H1 (cell line): Measurements from ENCODE around the gene MARK3. TPM values are rescaled to one million over a fixed set of nuclear protein-coding genes. Genes with fewer than 3 reads are reported as not detected.

Experiments used
- CTCF ChIA-PET: fragments of 300-600 bp; sonication (Branson Sonifier 250); formaldehyde crosslinking; loops from one replicate; lab custom pipeline; 2021; ENCODE audit not compliant: partially characterized antibody; lab: Charles Lee
- POLR2A ChIA-PET: fragments of 300-600 bp; sonication (Branson Sonifier 250); formaldehyde crosslinking; loops from one replicate; lab custom pipeline; 2021; ENCODE audit warnings: inconsistent platforms; ENCODE audit not compliant: partially characterized antibody; lab: Charles Lee
- DNase-seq, 2 experiments: peaks; one replicate each; pipeline versions ENCODE4 v3.0.0 to v3.0.0-alpha.2; 2010 to 2022; ENCODE audit warnings: low spot score in 2 of 2, low read depth in 1 of 2, mixed read lengths in 1 of 2
- FAIRE-seq: peaks from 2 replicates; lab custom pipeline; 2011; peaks lifted over from hg19 to GRCh38; lab: Jason Lieb, UNC
- H2AFZ ChIP-seq: 2 replicates; pipeline ENCODE4 v1.8.1; 2012; ENCODE audit warnings: low read length, inconsistent platforms
- H2AK5ac ChIP-seq: 2 replicates; pipeline ENCODE4 v1.6.1; 2013; ENCODE audit warnings: low read depth, low read length
- H2BK120ac ChIP-seq: replicated peaks from 2 replicates; pipeline ENCODE3; 2013; ENCODE audit warnings: low read depth, low read length, inconsistent platforms
- H2BK12ac ChIP-seq: 2 replicates; pipeline ENCODE4 v1.6.1; 2013; ENCODE audit warnings: low read depth, low read length
- H2BK15ac ChIP-seq: 2 replicates; pipeline ENCODE4 v1.6.1; 2013; ENCODE audit warnings: low read length
- H2BK20ac ChIP-seq: 2 replicates; pipeline ENCODE4 v1.6.1; 2013; ENCODE audit warnings: low read length
- H2BK5ac ChIP-seq: 2 replicates; pipeline ENCODE4 v1.6.1; 2013; ENCODE audit warnings: low read depth, low read length
- H3K14ac ChIP-seq: 2 replicates; pipeline ENCODE4 v1.6.1; 2013; ENCODE audit warnings: inconsistent platforms; ENCODE audit not compliant: insufficient read length
- H3K18ac ChIP-seq: 2 replicates; pipeline ENCODE4 v1.6.1; 2013; ENCODE audit warnings: low read length; ENCODE audit errors: extremely low read depth
- H3K23ac ChIP-seq: 2 replicates; pipeline ENCODE4 v1.6.1; 2013; ENCODE audit warnings: inconsistent platforms; ENCODE audit not compliant: insufficient read length
- H3K23me2 ChIP-seq: 2 replicates; pipeline ENCODE4 v1.6.1; 2013; ENCODE audit warnings: low read depth, low read length
- H3K27ac ChIP-seq: 2 replicates; pipeline ENCODE4 v1.6.1; 2011; ENCODE audit warnings: low read depth, low read length, inconsistent platforms
- H3K27me3 ChIP-seq, 4 experiments: replicated peaks in 1 of 4; 1 replicate in 1 of 4; 2 replicates in 3 of 4; pipeline versions ENCODE4 v1.6.1 to v1.8.1; 2011 to 2013; ENCODE audit warnings: low read length in 3 of 4, mild to moderate bottlenecking in 3 of 4, inconsistent platforms in 2 of 4, mixed read lengths in 2 of 4, moderate library complexity in 1 of 4; ENCODE audit not compliant: control insufficient read depth in 3 of 4, insufficient read depth in 3 of 4; ENCODE audit errors: extremely low read depth in 1 of 4
- H3K36me3 ChIP-seq, 4 experiments: 2 replicates each; pipeline versions ENCODE4 v1.6.1 to v1.8.1; 2011 to 2013; ENCODE audit warnings: mild to moderate bottlenecking in 4 of 4, low read length in 3 of 4, moderate library complexity in 2 of 4, control low read depth in 1 of 4, inconsistent platforms in 1 of 4; ENCODE audit not compliant: insufficient read depth in 4 of 4, control insufficient read depth in 2 of 4
- H3K4ac ChIP-seq: replicated peaks from 2 replicates; pipeline ENCODE3; 2013; ENCODE audit warnings: low read length, low read depth, mixed read lengths, inconsistent platforms; ENCODE audit not compliant: insufficient read length
- H3K4me1 ChIP-seq, 4 experiments: replicated peaks in 1 of 4; 1 replicate in 1 of 4; 2 replicates in 3 of 4; pipeline versions ENCODE4 v1.6.1 to v1.8.1; 2011 to 2013; ENCODE audit warnings: low read length in 3 of 4, inconsistent platforms in 2 of 4, mixed read lengths in 1 of 4; ENCODE audit not compliant: insufficient read depth in 4 of 4, control insufficient read depth in 3 of 4
- H3K4me2 ChIP-seq, 2 experiments: 2 replicates each; pipeline versions ENCODE4 v1.6.1 to v1.8.1; 2011 to 2013; ENCODE audit warnings: low read depth in 2 of 2, low read length in 2 of 2, control low read depth in 1 of 2, inconsistent platforms in 1 of 2, mild to moderate bottlenecking in 1 of 2; ENCODE audit not compliant: insufficient read depth in 1 of 2
- H3K4me3 ChIP-seq, 4 experiments: fragments of 200-600, 300-600 bp in 1 of 4; sonication (generic), shearing (Covaris generic), sonication (Bioruptor Twin) in 1 of 4; 2 replicates each; pipeline versions ENCODE4 v1.5.1 to v1.8.1; 2011 to 2016; ENCODE audit warnings: low read length in 4 of 4, low read depth in 3 of 4, control low read depth in 2 of 4, inconsistent platforms in 2 of 4, mild to moderate bottlenecking in 2 of 4, mixed read lengths in 1 of 4, moderate library complexity in 1 of 4; ENCODE audit not compliant: insufficient read depth in 2 of 4; ENCODE audit errors: extremely low read depth in 1 of 4
- H3K56ac ChIP-seq: replicated peaks from 2 replicates; pipeline ENCODE3; 2013; ENCODE audit warnings: low read depth, mild to moderate bottlenecking, mixed read lengths, low read length, inconsistent platforms; ENCODE audit not compliant: insufficient read length
- H3K79me1 ChIP-seq: 2 replicates; pipeline ENCODE4 v1.6.1; 2013; ENCODE audit warnings: low read depth, low read length, control low read depth
- H3K79me2 ChIP-seq, 2 experiments: 2 replicates each; pipeline versions ENCODE4 v1.6.1 to v1.8.1; 2012 to 2013; ENCODE audit warnings: low read length in 2 of 2, mild to moderate bottlenecking in 2 of 2, inconsistent platforms in 1 of 2; ENCODE audit not compliant: insufficient read depth in 2 of 2, control insufficient read depth in 1 of 2
- H3K9ac ChIP-seq, 4 experiments: replicated peaks in 1 of 4; 1 replicate in 1 of 4; 2 replicates in 3 of 4; pipeline versions ENCODE4 v1.6.1 to v1.8.1; 2011 to 2013; ENCODE audit warnings: low read depth in 3 of 4, low read length in 3 of 4, control low read depth in 2 of 4, mild to moderate bottlenecking in 2 of 4, moderate library complexity in 2 of 4, inconsistent platforms in 1 of 4; ENCODE audit errors: extremely low read depth in 1 of 4
- H3K9me3 ChIP-seq, 2 experiments: 2 replicates each; pipeline versions ENCODE4 v1.6.1 to v1.8.1; 2012 to 2013; ENCODE audit warnings: mild to moderate bottlenecking in 2 of 2, moderate library complexity in 2 of 2, control low read depth in 1 of 2, inconsistent platforms in 1 of 2, low read depth in 1 of 2, low read length in 1 of 2, mixed read lengths in 1 of 2; ENCODE audit not compliant: insufficient read depth in 2 of 2
- H4K20me1 ChIP-seq, 2 experiments: replicated peaks in 1 of 2; 2 replicates each; pipeline versions ENCODE3 to v1.8.1; 2011 to 2013; ENCODE audit warnings: inconsistent platforms in 2 of 2, low read length in 2 of 2, mild to moderate bottlenecking in 1 of 2; ENCODE audit not compliant: insufficient read depth in 2 of 2, control insufficient read depth in 1 of 2
- H4K5ac ChIP-seq: 2 replicates; pipeline ENCODE4 v1.6.1; 2013; ENCODE audit warnings: low read length, low read depth, mixed read lengths, inconsistent platforms; ENCODE audit not compliant: insufficient read length
- H4K8ac ChIP-seq: 2 replicates; pipeline ENCODE4 v1.8.0; 2013; ENCODE audit warnings: mild to moderate bottlenecking, moderate library complexity, low read length, inconsistent platforms; ENCODE audit not compliant: insufficient read depth; ENCODE audit errors: extremely low read depth
- H4K91ac ChIP-seq: replicated peaks from 2 replicates; pipeline ENCODE3; 2013; ENCODE audit warnings: low read length, mixed read lengths, inconsistent platforms; ENCODE audit not compliant: insufficient read length
- BACH1 ChIP-seq: IDR thresholded peaks from 2 replicates; pipeline ENCODE4 v1.6.1; 2012; ENCODE audit warnings: low read length, improper control_type of control experiment
- PHF8 ChIP-seq: fragments of 200-600 bp; sonication (generic); conservative IDR thresholded peaks from 2 replicates; pipeline ENCODE4 v1.7.1; 2012; ENCODE audit warnings: low read depth, mild to moderate bottlenecking, inconsistent platforms, low read length, moderate library complexity
- SIX5 ChIP-seq: IDR thresholded peaks from 2 replicates; pipeline ENCODE4 v1.6.1; 2011; ENCODE audit warnings: mild to moderate bottlenecking, low read depth, low read length
- WGBS, 2 experiments: shearing (Covaris generic) in 1 of 2; methylation state at CpG; one replicate each; pipeline versions ENCODE4 v1.1.6 to v1.1.7; 2013 to 2015; ENCODE audit warnings: low lambda C conversion rate in 2 of 2, mixed read lengths in 2 of 2, inconsistent platforms in 1 of 2, low coverage in 1 of 2, missing lambda C conversion rate in 1 of 2; ENCODE audit not compliant: insufficient replicate concordance in 2 of 2, insufficient coverage in 1 of 2, insufficient read length in 1 of 2; ENCODE audit errors: extremely low coverage in 1 of 2, missing lambda C conversion rate in 1 of 2; 5-methylcytosine and 5-hydroxymethylcytosine counted together
- polyA plus RNA-seq, 7 experiments: library from polyadenylated mRNA; depleted of rRNA in 3 of 7; stranded (reverse) in 5 of 7; unstranded in 2 of 7; fragments of >200 nt in 5 of 7; fragments of 200-250 nt in 2 of 7; gene quantifications; 1 replicate in 5 of 7; 2 replicates in 1 of 7; 4 replicates in 1 of 7; pipeline versions ENCODE4 v1.2.1 to v1.2.3, GENCODE V29; 2011 to 2013; ENCODE audit warnings: missing spikeins in 2 of 7, mixed read lengths in 2 of 7
- total RNA-seq: library from RNA; stranded (reverse); fragmentation: NEBNext Ultra II Directional; extraction: Animal tissue kit (Norgen Biotek cat#: 25700); gene quantifications from 2 replicates; pipeline ENCODE4 v1.2.1, GENCODE V29; 2021
- TF ChIP-seq, protein P1 (sequence below): IDR thresholded peaks from 2 replicates; pipeline ENCODE4 v1.6.1; 2012; ENCODE audit warnings: inconsistent platforms
- TF ChIP-seq, protein P2 (sequence below): IDR thresholded peaks from 2 replicates; pipeline ENCODE4 v1.6.1; 2012; ENCODE audit warnings: low read length, inconsistent platforms

Gene MARK3
- total and polyA plus RNA-seq, 2 of the 8 experiments (the other 6 are each of a cell fraction or from before 2014, with no cell fraction given): 39.4 to 76.9 TPM

DNA sequence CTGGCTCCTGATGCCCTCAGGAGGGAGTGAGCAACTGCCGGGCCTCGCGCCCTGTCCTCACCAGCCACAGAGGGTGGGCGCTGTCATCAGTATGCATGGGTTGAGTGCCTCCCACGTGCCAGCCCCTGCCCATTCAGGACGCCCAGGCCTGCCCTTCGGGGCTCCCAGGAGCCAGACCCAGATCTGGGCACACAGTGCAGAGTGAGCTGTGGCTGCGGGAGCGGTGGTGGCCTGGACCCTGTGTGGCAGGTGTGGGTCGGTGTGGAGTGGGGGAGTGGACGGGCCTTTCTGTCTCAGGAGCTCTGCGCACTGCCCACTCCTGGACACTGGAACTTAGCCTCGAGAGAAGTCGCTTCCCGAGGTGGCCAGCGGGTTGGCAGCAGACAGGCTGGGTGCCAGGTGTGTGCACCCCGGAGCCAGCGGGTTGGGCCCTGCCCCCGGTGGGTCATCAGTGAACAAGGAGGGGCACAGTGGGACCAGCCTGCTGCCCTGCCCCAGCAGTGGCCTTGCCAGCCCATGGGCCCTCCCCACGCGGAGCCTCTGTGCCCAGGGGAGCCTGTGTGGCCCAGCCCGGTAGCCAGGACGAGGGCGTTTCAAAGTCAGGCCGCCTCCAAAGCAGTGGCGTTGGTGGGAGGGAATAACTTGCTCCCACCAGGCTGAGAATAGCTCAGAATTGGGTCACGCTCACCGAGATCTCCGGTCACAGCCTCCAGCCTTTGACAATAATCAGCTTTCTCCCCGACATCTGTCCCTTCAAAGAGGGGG lies 153.3 kb downstream of the MARK3 start:
- peaks cover 0 to 14% (median 0%) of the 10 kb centered on the region in 4 experiments; a peak in 1 of 8 replicates for H3K36me3 ChIP-seq
- H3K9ac ChIP-seq: no peak overlapping the region
- H2BK12ac ChIP-seq: no peak overlapping the region
- CTCF ChIA-PET: interaction anchor here (0.9 to 28.8 kb wide), 5 partner anchors 7 to 29 kb away, joined by 3 to 921 read pairs (median 6); partner anchors contain the start of genes CKB and TRMT61A
- no peaks in the 10 kb centered on the region for H3K79me2 ChIP-seq
- no peak overlapping the region for H3K23ac ChIP-seq
- H3K56ac ChIP-seq: no peak overlapping the region
- H3K4me1 ChIP-seq: peaks cover 0 to 24% (median 21%) of the 10 kb centered on the region in 4 experiments; a peak in 6 of 7 replicates
- no peaks in the 10 kb centered on the region for H3K79me1 ChIP-seq
- H2BK15ac ChIP-seq: no peak overlapping the region
- FAIRE-seq (no peak), DNase-seq (no peak)
- no peak overlapping the region for H2BK20ac ChIP-seq
- H2BK5ac ChIP-seq: no peak overlapping the region; the same call in 1 of the 2 replicates
- no peak overlapping the region for H3K4me3 ChIP-seq
- no peak overlapping the region for H2BK120ac ChIP-seq
- WGBS, 2 experiments: 82% methylated on average over 30 of the region's 30 CpGs; no CpG with 5 or more reads in 1 of the 2 experiments
- H3K18ac ChIP-seq: no peak overlapping the region
- no peaks in the 10 kb centered on the region for H3K23me2 ChIP-seq
- H2AFZ ChIP-seq: no peak overlapping the region
- H3K9me3 ChIP-seq: no peaks in the 10 kb centered on the region
- no peak overlapping the region for H3K14ac ChIP-seq
- no peak overlapping the region for H3K4ac ChIP-seq
- no peak overlapping the region for H4K5ac ChIP-seq
- POLR2A ChIA-PET: interaction anchor here (0.8 to 29.8 kb wide), 9 partner anchors 8 to 65 kb away, joined by 3 to 844 read pairs (median 3); partner anchors contain the start of genes CKB and TRMT61A
- no peak overlapping the region for H4K91ac ChIP-seq
- peaks cover 3 to 20% of the 10 kb centered on the region in 2 experiments for H4K20me1 ChIP-seq
- no peak overlapping the region for H3K4me2 ChIP-seq
- H3K27me3 ChIP-seq: no peaks in the 10 kb centered on the region; a peak in 2 of 7 replicates
- no peak overlapping the region for H2AK5ac ChIP-seq
- no peak overlapping the region for H3K27ac ChIP-seq
- H4K8ac ChIP-seq: no peak overlapping the region
- TF ChIP-seq PHF8 (no peak), SIX5 (no peak), BACH1 (no peak)
- TF ChIP-seq, protein P1, sequence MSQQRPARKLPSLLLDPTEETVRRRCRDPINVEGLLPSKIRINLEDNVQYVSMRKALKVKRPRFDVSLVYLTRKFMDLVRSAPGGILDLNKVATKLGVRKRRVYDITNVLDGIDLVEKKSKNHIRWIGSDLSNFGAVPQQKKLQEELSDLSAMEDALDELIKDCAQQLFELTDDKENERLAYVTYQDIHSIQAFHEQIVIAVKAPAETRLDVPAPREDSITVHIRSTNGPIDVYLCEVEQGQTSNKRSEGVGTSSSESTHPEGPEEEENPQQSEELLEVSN: no peak
- TF ChIP-seq, protein P2, sequence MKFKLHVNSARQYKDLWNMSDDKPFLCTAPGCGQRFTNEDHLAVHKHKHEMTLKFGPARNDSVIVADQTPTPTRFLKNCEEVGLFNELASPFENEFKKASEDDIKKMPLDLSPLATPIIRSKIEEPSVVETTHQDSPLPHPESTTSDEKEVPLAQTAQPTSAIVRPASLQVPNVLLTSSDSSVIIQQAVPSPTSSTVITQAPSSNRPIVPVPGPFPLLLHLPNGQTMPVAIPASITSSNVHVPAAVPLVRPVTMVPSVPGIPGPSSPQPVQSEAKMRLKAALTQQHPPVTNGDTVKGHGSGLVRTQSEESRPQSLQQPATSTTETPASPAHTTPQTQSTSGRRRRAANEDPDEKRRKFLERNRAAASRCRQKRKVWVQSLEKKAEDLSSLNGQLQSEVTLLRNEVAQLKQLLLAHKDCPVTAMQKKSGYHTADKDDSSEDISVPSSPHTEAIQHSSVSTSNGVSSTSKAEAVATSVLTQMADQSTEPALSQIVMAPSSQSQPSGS: no peak
